ENCODE results near the gene NELFB. TPM values are rescaled to one million over a fixed set of nuclear protein-coding genes. Genes with fewer than 3 reads are reported as not detected.

NELFB gene
- polyA plus RNA-seq, 1 donor from 2014 or later = 64.7 TPM

DNA sequence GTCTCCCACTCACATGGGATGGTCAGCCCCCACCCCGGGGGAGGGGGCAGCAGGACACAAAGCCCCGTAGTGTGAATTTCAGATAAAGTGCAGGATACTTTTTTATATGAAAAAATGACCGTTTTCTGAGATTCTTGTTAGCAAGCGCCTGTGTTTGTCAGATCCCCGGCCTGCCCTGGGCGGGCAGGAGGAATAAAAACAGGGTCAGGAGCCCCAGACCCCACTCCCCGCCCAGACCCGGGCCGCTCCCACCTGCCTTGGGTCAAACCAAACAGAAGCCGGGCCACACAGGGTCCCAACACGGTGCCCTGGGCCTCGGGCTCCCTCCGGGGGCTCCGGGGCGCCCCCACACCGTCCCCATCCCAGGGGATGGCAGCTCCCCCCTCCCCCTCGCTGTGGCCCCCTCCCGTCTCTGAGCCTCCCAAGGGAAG is 60.5 kb downstream of the NELFB start:
- Histone ChIP-seq H3F3A (ENCODE audit: insufficient read depth, low read length, poor library complexity, severe bottlenecking) (no peaks in the 10 kb centered on the region), H3K9ac (ENCODE audit: low read length) (no peak overlapping the region), H3K9me3 (ENCODE audit: low read length) (no peaks in the 10 kb centered on the region), H3K4me2 (ENCODE audit: low read length) (no peak overlapping the region), H3K27ac (ENCODE audit: low read length) (no peak overlapping the region), H4K20me1 (ENCODE audit: insufficient read depth) (no peaks in the 10 kb centered on the region), H3K36me3 (ENCODE audit: insufficient read depth, low read length) (no peaks in the 10 kb centered on the region), H3K4me3 (ENCODE audit: low read length) (peak overlapping the region; percentile 13), H2AFZ (ENCODE audit: low read depth, low read length) (no peak overlapping the region), H3K79me2 (replicated peaks; ENCODE audit: insufficient read depth, low read length) (no peaks in the 10 kb centered on the region), H3K27me3 (ENCODE audit: insufficient read depth, low read depth, low read length) (no peaks in the 10 kb centered on the region), H3K9me2 (ENCODE audit: insufficient read depth, low read length) (no peaks in the 10 kb centered on the region)
- TF ChIP-seq, protein P1, sequence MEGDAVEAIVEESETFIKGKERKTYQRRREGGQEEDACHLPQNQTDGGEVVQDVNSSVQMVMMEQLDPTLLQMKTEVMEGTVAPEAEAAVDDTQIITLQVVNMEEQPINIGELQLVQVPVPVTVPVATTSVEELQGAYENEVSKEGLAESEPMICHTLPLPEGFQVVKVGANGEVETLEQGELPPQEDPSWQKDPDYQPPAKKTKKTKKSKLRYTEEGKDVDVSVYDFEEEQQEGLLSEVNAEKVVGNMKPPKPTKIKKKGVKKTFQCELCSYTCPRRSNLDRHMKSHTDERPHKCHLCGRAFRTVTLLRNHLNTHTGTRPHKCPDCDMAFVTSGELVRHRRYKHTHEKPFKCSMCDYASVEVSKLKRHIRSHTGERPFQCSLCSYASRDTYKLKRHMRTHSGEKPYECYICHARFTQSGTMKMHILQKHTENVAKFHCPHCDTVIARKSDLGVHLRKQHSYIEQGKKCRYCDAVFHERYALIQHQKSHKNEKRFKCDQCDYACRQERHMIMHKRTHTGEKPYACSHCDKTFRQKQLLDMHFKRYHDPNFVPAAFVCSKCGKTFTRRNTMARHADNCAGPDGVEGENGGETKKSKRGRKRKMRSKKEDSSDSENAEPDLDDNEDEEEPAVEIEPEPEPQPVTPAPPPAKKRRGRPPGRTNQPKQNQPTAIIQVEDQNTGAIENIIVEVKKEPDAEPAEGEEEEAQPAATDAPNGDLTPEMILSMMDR (IDR thresholded peaks at IDR 0.05; ENCODE audit: poor library complexity, severe bottlenecking) = no peak
- no peak for TF ChIP-seq TAF1 (IDR thresholded peaks at IDR 0.05; ENCODE audit: low read depth)
- TF ChIP-seq POLR2AphosphoS5 (IDR thresholded peaks at IDR 0.05) = no peak

DNA sequence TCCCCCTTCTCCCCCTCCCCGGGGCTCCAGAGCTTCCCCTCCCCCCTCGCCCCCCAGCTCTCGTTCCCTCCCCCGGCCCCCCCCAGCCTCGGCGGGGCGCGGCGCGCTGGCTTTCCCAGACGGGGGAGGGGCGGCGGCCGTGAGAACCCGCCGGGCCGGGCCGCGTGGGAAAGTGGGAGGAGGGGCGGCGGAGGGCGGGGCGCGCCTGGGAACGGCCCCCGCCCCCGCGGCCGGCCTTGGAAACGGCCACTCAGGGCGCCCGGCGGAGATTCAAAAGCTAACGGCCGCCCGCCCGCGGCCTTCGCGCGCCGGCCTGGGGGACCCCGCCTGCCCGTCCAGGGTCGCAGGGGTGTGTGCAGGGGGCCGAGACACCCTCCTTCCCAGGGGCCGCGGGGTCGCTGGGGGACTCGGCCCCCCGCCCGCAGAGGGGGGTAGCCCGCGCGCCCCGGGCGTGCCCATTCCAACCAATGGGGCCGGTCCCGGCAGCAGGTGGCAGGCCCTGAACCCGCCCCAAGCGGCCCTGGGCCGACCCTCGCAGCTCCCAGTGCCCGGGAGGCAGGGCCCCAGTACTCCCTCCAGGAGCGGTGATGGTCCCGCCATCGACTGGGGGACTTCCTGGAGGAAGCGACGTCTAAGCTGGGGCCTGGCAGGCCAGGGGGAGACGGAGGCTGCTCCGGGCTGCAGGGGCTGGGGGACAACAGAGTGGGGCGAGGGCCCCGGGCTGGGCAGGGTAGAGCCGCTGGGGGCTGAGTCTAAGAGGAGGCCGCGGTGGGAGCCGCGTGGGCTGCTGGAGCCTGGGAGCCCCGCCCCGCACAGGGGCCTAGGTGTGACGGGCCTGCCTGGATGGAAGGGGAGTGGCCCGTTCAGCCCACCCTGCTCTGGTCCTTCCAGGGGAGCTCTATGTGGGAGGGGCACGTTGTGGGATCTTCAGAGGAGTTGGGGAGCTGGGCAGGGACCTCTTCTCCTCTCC is 61.2 kb downstream of the NELFB start:
- H3K4me3 ChIP-seq (ENCODE audit: low read length) = peak overlapping the region; percentile 13
- H3K79me2 ChIP-seq (replicated peaks; ENCODE audit: insufficient read depth, low read length) = no peaks in the 10 kb centered on the region
- no peaks in the 10 kb centered on the region for H3F3A ChIP-seq (ENCODE audit: insufficient read depth, low read length, poor library complexity, severe bottlenecking)
- H3K27ac ChIP-seq (ENCODE audit: low read length) = no peak overlapping the region
- no peak overlapping the region for H3K4me2 ChIP-seq (ENCODE audit: low read length)
- H3K36me3 ChIP-seq (ENCODE audit: insufficient read depth, low read length) = no peaks in the 10 kb centered on the region
- no peak for TF ChIP-seq MXI1 (conservative IDR thresholded peaks at IDR 0.05; ENCODE audit: poor library complexity, severe bottlenecking)
- no peak for TF ChIP-seq EP300 (conservative IDR thresholded peaks at IDR 0.05; ENCODE audit: poor library complexity, severe bottlenecking)
- no peak for TF ChIP-seq RAD21 (conservative IDR thresholded peaks at IDR 0.05)
- TF ChIP-seq POLR2AphosphoS5 (IDR thresholded peaks at IDR 0.05) = no peak
- TF ChIP-seq SMC3 (conservative IDR thresholded peaks at IDR 0.05; ENCODE audit: poor library complexity) = no peak
- no peak for TF ChIP-seq EZH2 (IDR thresholded peaks at IDR 0.05; ENCODE audit: borderline replicate concordance, insufficient read depth, low read length, poor library complexity, severe bottlenecking)
- no peaks in the 10 kb centered on the region for H3K9me2 ChIP-seq (ENCODE audit: insufficient read depth, low read length)
- H3K9ac ChIP-seq (ENCODE audit: low read length) = no peak overlapping the region
- H4K20me1 ChIP-seq (ENCODE audit: insufficient read depth) = no peaks in the 10 kb centered on the region
- no peaks in the 10 kb centered on the region for H3K9me3 ChIP-seq (ENCODE audit: low read length)
- no peaks in the 10 kb centered on the region for H3K27me3 ChIP-seq (ENCODE audit: insufficient read depth, low read depth, low read length)
- H2AFZ ChIP-seq (ENCODE audit: low read depth, low read length) = no peak overlapping the region

DNA sequence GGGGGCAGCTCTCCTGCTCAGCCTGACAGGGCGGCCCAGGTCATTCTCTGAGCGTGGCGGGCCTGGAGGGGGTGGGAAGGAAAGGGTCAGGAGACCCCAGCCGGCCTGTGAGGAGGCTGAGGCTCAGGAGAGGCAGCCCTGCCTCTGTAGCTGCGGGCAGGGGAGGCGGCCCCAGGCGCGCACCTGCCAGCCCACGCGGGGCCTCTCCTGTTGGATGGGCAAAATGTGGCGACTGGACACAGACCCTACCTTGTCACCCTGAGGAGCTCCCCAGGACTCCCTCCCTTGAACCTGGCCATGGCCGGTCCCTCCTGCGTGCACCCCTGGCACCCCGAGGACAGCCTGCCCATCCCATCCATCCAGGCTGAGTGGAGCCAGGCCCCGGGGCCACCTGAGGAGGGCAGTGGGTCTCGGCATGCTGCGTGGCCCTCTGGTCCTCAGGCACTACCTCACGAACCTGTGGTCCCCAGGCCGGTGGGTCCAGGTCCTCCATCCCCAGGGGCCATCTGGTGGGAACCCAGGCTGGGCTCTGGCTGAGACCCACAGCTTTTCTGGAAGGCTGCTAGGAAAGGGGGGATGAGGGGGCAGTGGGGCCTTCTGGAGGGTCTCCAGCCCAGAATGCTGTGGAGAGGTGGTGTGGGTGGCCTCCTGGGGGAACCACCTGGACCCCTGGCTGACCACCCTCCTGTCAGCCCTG is 62.0 kb downstream of the NELFB start:
- Histone ChIP-seq H3K4me3 (ENCODE audit: low read length) (no peak overlapping the region), H3K79me2 (replicated peaks; ENCODE audit: insufficient read depth, low read length) (no peaks in the 10 kb centered on the region), H4K20me1 (ENCODE audit: insufficient read depth) (no peaks in the 10 kb centered on the region), H3K36me3 (ENCODE audit: insufficient read depth, low read length) (no peaks in the 10 kb centered on the region), H3K9me2 (ENCODE audit: insufficient read depth, low read length) (no peaks in the 10 kb centered on the region), H3K27ac (ENCODE audit: low read length) (no peak overlapping the region), H3K4me2 (ENCODE audit: low read length) (no peak overlapping the region), H3K27me3 (ENCODE audit: insufficient read depth, low read depth, low read length) (no peaks in the 10 kb centered on the region), H3K9ac (ENCODE audit: low read length) (no peak overlapping the region), H3F3A (ENCODE audit: insufficient read depth, low read length, poor library complexity, severe bottlenecking) (no peaks in the 10 kb centered on the region), H2AFZ (ENCODE audit: low read depth, low read length) (no peak overlapping the region), H3K9me3 (ENCODE audit: low read length) (no peaks in the 10 kb centered on the region)
- TF ChIP-seq RAD21 (conservative IDR thresholded peaks at IDR 0.05) (no peak), EZH2 (IDR thresholded peaks at IDR 0.05; ENCODE audit: borderline replicate concordance, insufficient read depth, low read length, poor library complexity, severe bottlenecking) (no peak), SMC3 (conservative IDR thresholded peaks at IDR 0.05; ENCODE audit: poor library complexity) (no peak), MXI1 (conservative IDR thresholded peaks at IDR 0.05; ENCODE audit: poor library complexity, severe bottlenecking) (no peak), POLR2AphosphoS5 (IDR thresholded peaks at IDR 0.05) (no peak), TAF1 (IDR thresholded peaks at IDR 0.05; ENCODE audit: low read depth) (no peak), EP300 (conservative IDR thresholded peaks at IDR 0.05; ENCODE audit: poor library complexity, severe bottlenecking) (no peak)
- TF ChIP-seq, protein P2, sequence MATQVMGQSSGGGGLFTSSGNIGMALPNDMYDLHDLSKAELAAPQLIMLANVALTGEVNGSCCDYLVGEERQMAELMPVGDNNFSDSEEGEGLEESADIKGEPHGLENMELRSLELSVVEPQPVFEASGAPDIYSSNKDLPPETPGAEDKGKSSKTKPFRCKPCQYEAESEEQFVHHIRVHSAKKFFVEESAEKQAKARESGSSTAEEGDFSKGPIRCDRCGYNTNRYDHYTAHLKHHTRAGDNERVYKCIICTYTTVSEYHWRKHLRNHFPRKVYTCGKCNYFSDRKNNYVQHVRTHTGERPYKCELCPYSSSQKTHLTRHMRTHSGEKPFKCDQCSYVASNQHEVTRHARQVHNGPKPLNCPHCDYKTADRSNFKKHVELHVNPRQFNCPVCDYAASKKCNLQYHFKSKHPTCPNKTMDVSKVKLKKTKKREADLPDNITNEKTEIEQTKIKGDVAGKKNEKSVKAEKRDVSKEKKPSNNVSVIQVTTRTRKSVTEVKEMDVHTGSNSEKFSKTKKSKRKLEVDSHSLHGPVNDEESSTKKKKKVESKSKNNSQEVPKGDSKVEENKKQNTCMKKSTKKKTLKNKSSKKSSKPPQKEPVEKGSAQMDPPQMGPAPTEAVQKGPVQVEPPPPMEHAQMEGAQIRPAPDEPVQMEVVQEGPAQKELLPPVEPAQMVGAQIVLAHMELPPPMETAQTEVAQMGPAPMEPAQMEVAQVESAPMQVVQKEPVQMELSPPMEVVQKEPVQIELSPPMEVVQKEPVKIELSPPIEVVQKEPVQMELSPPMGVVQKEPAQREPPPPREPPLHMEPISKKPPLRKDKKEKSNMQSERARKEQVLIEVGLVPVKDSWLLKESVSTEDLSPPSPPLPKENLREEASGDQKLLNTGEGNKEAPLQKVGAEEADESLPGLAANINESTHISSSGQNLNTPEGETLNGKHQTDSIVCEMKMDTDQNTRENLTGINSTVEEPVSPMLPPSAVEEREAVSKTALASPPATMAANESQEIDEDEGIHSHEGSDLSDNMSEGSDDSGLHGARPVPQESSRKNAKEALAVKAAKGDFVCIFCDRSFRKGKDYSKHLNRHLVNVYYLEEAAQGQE (IDR thresholded peaks at IDR 0.05; ENCODE audit: borderline replicate concordance) = no peak
- TF ChIP-seq, protein P1 (IDR thresholded peaks at IDR 0.05; ENCODE audit: poor library complexity, severe bottlenecking) = no peak
